Measurements from ENCODE around the gene PAM. TPM values are rescaled to one million over a fixed set of nuclear protein-coding genes. Genes with fewer than 3 reads are reported as not detected.

The PAM gene
- total and polyA plus RNA-seq, 2 of the 8 experiments (the other 6 are each of a cell fraction or from before 2014, with no cell fraction given): 30.4 to 67.8 TPM

DNA sequence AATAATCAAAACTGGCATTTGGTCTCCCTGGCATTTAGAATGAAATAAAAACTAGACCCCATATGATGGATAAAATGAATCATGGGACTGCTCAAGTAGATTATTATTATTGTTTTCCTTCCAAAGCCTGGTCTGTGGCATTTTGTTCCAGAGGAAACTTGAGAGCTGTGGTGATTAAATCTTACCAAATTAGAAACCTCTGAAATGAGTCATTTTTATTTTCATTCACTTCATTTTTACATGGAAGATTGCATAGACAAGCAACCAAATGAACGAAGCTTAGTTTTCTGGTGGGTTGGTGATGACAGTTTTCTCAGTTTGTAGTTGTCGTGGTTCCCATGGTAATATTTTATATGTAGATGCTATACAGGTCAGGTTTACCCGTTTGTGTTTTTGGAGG, 23.4 kb downstream of the PAM start:
- CTCF ChIA-PET (ENCODE audit: partially characterized antibody): interaction anchor here (0.6 to 1.0 kb wide), 3 partner anchors 15 to 653 kb away, joined by 3 read pairs; no protein-coding TSS in a partner anchor
- H3K9ac ChIP-seq (replicated peaks in 1 of 4; ENCODE audit: extremely low read depth in 1 of 4, low read depth in 3 of 4, low read length in 3 of 4): no peak overlapping the region
- H3K27ac ChIP-seq (ENCODE audit: low read depth, low read length): no peak overlapping the region

More for the DNA sequence above, 23.4 kb downstream of the PAM start:
- no peak overlapping the region for H4K8ac ChIP-seq (ENCODE audit: extremely low read depth, insufficient read depth, low read length)
- H2BK120ac ChIP-seq (replicated peaks; ENCODE audit: low read depth, low read length): no peak overlapping the region
- FAIRE-seq (no peak), DNase-seq (ENCODE audit: low read depth in 1 of 2, low spot score in 2 of 2) (no peak)
- no peak overlapping the region for H2AFZ ChIP-seq (ENCODE audit: low read length)
- no peak overlapping the region for H2BK20ac ChIP-seq (ENCODE audit: low read length)
- no peak overlapping the region for H3K23ac ChIP-seq (ENCODE audit: insufficient read length)
- POLR2A ChIA-PET (ENCODE audit: partially characterized antibody): no interaction called here
- no peak overlapping the region for H3K4me2 ChIP-seq (ENCODE audit: insufficient read depth in 1 of 2, low read depth in 2 of 2, low read length in 2 of 2)
- 79% methylated on average over 3 of the region's 3 CpGs; no CpG with 5 or more reads in 1 of the 2 experiments for WGBS, 2 experiments (ENCODE audit: extremely low coverage in 1 of 2, insufficient coverage in 1 of 2, insufficient read length in 1 of 2, insufficient replicate concordance in 2 of 2, low coverage in 1 of 2, low lambda C conversion rate in 2 of 2, missing lambda C conversion rate in 1 of 2)
- no peaks in the 10 kb centered on the region for H3K79me1 ChIP-seq (ENCODE audit: low read depth, low read length)
- H3K18ac ChIP-seq (ENCODE audit: extremely low read depth, low read length): no peak overlapping the region
- no peaks in the 10 kb centered on the region for H3K9me3 ChIP-seq (ENCODE audit: insufficient read depth in 2 of 2, low read depth in 1 of 2, low read length in 1 of 2)
- no peak overlapping the region for H4K5ac ChIP-seq (ENCODE audit: insufficient read length, low read depth, low read length)
- no peak overlapping the region for H3K14ac ChIP-seq (ENCODE audit: insufficient read length)
- no peaks in the 10 kb centered on the region for H3K36me3 ChIP-seq (ENCODE audit: control insufficient read depth in 2 of 4, insufficient read depth in 4 of 4, low read length in 3 of 4)
- H2BK15ac ChIP-seq (ENCODE audit: low read length): no peak overlapping the region
- no peak overlapping the region for H3K4ac ChIP-seq (replicated peaks; ENCODE audit: insufficient read length, low read depth, low read length)
- H4K91ac ChIP-seq (replicated peaks; ENCODE audit: insufficient read length, low read length): no peak overlapping the region
- H2BK12ac ChIP-seq (ENCODE audit: low read depth, low read length): no peak overlapping the region
- no peaks in the 10 kb centered on the region for H3K4me1 ChIP-seq (replicated peaks in 1 of 4; ENCODE audit: control insufficient read depth in 3 of 4, insufficient read depth in 4 of 4, low read length in 3 of 4)
- H3K56ac ChIP-seq (replicated peaks; ENCODE audit: insufficient read length, low read depth, low read length): no peak overlapping the region
- H3K4me3 ChIP-seq (ENCODE audit: extremely low read depth in 1 of 4, insufficient read depth in 2 of 4, low read depth in 3 of 4, low read length in 4 of 4): no peak overlapping the region
- H3K79me2 ChIP-seq (ENCODE audit: control insufficient read depth in 1 of 2, insufficient read depth in 2 of 2, low read length in 2 of 2): peaks cover 0 to 21% of the 10 kb centered on the region in 2 experiments; a peak in 2 of 4 replicates
- H2BK5ac ChIP-seq (ENCODE audit: low read depth, low read length): no peak overlapping the region
- H3K27me3 ChIP-seq (replicated peaks in 1 of 4; ENCODE audit: control insufficient read depth in 3 of 4, extremely low read depth in 1 of 4, insufficient read depth in 3 of 4, low read length in 3 of 4): no peaks in the 10 kb centered on the region
- no peaks in the 10 kb centered on the region for H4K20me1 ChIP-seq (replicated peaks in 1 of 2; ENCODE audit: control insufficient read depth in 1 of 2, insufficient read depth in 2 of 2, low read length in 2 of 2)
- TF ChIP-seq ZNF274 (IDR thresholded peaks at IDR 0.05; ENCODE audit: borderline replicate concordance, extremely low read depth, low read length) (no peak), RNF2 (IDR thresholded peaks at IDR 0.05; ENCODE audit: borderline replicate concordance, low read depth, low read length, missing control alignments, poor library complexity, severe bottlenecking) (no peak), EZH2 (IDR thresholded peaks at IDR 0.05; ENCODE audit: low read depth, low read length, severe bottlenecking) (no peak)
- TF ChIP-seq, protein P1, sequence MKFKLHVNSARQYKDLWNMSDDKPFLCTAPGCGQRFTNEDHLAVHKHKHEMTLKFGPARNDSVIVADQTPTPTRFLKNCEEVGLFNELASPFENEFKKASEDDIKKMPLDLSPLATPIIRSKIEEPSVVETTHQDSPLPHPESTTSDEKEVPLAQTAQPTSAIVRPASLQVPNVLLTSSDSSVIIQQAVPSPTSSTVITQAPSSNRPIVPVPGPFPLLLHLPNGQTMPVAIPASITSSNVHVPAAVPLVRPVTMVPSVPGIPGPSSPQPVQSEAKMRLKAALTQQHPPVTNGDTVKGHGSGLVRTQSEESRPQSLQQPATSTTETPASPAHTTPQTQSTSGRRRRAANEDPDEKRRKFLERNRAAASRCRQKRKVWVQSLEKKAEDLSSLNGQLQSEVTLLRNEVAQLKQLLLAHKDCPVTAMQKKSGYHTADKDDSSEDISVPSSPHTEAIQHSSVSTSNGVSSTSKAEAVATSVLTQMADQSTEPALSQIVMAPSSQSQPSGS (IDR thresholded peaks at IDR 0.05; ENCODE audit: low read length): no peak
- no peaks in the 10 kb centered on the region; the same call in 1 of the 2 replicates for H3K23me2 ChIP-seq (ENCODE audit: low read depth, low read length)
- H2AK5ac ChIP-seq (ENCODE audit: low read depth, low read length): no peak overlapping the region

Data from H1 (cell line).